ENCODE results near the gene DKK3.

DNA sequence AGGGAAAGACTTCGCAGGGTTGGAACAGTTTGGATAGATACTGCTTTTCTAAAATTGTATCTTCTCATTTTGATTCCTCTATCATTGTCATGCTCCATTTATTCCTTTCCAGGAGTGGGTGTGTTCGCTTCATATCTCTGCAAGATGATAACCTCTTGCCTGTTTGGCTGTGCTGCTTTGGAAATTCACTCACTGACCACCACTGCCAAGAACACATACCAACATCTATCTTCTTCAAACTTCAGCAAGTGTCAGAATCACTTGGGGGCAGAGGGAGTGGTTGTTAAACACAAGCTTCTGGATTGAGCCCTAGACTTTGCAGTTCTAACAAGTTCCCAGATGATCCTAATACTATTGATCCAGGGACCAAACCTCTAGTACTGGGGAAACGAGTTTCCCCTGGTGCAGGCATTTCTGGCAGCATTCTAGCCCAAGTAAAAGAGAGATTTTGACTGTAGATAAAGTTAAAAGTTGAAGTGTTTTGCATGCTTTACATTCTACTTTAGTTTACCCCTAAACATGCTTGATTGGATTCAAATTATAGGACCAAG lies 11.5 kb upstream of the DKK3 start:
- no peak for TF ChIP-seq POLR2AphosphoS5 (IDR thresholded peaks at IDR 0.05; ENCODE audit: borderline replicate concordance, low read depth, low read length)
- TF ChIP-seq EZH2 (IDR thresholded peaks at IDR 0.05), result no peak

Data from SK-N-MC (cell line).